Neural crest cell (in vitro differentiated cells): ENCODE data around the gene ACSL1. TPM values are rescaled to one million over a fixed set of nuclear protein-coding genes. Genes with fewer than 3 reads are reported as not detected.

Experiments used
- DNase-seq: peaks from one replicate; pipeline ENCODE4 v3.0.0; 2021; ENCODE audit warnings: low read depth, mixed read lengths, low spot score
- H3K27ac Mint-ChIP-seq: one replicate; pipeline ENCODE4 v1.8.0; 2021; ENCODE audit warnings: mild to moderate bottlenecking, mixed read lengths; ENCODE audit not compliant: unreplicated experiment
- H3K27me3 Mint-ChIP-seq: 2 replicates; pipeline ENCODE4 v1.8.0; 2021; ENCODE audit warnings: low read depth, mild to moderate bottlenecking, mixed read lengths
- H3K36me3 Mint-ChIP-seq: 2 replicates; pipeline ENCODE4 v1.8.0; 2021; ENCODE audit warnings: low read depth, mild to moderate bottlenecking, mixed read lengths
- H3K4me1 Mint-ChIP-seq: 2 replicates; pipeline ENCODE4 v1.8.0; 2021; ENCODE audit warnings: mixed read lengths
- H3K4me3 Mint-ChIP-seq: one replicate; pipeline ENCODE4 v1.8.0; 2021; ENCODE audit warnings: mild to moderate bottlenecking, mixed read lengths
- H3K9me3 Mint-ChIP-seq: 2 replicates; pipeline ENCODE4 v1.8.0; 2021; ENCODE audit warnings: mixed read lengths
- CTCF ChIP-seq: fragments of 200-600 bp; sonication (generic); conservative IDR thresholded peaks from 2 replicates; pipeline ENCODE4 v1.5.0; 2021; ENCODE audit warnings: antibody characterized with exemption, mild to moderate bottlenecking
- total RNA-seq: library from RNA; stranded (reverse); gene quantifications from 2 replicates; pipeline ENCODE4 v1.2.1, GENCODE V29; 2021

ACSL1 gene
- total RNA-seq, 1 donor from 2014 or later: 10.4 TPM

- Mint-ChIP-seq H3K4me3 (no peak overlapping the region), H3K27ac (no peak overlapping the region), H3K27me3 (no peaks in the 10 kb centered on the region), H3K36me3 (no peaks in the 10 kb centered on the region), H3K4me1 (peaks cover 10% of the 10 kb centered on the region), H3K9me3 (no peaks in the 10 kb centered on the region)
- DNase-seq: no peak
- TF ChIP-seq CTCF: no peak
Observed at GRCh38 chr4:184771416-184771815, 54.4 kb downstream of the ACSL1 start.

GRCh38 chr4:184769141-184769765, 56.5 kb downstream of the ACSL1 start:
- H3K4me1 Mint-ChIP-seq: peaks cover 10% of the 10 kb centered on the region
- no peak overlapping the region for H3K4me3 Mint-ChIP-seq
- no peaks in the 10 kb centered on the region for H3K27me3 Mint-ChIP-seq
- H3K9me3 Mint-ChIP-seq: no peaks in the 10 kb centered on the region
- H3K27ac Mint-ChIP-seq: no peak overlapping the region
- no peaks in the 10 kb centered on the region for H3K36me3 Mint-ChIP-seq
- DNase-seq: no peak
- TF ChIP-seq CTCF: no peak

GRCh38 chr4:184768296-184768695, 57.5 kb downstream of the ACSL1 start:
- H3K36me3 Mint-ChIP-seq: no peaks in the 10 kb centered on the region
- H3K27ac Mint-ChIP-seq: no peak overlapping the region
- DNase-seq: no peak
- H3K4me1 Mint-ChIP-seq: peaks cover 10% of the 10 kb centered on the region
- H3K9me3 Mint-ChIP-seq: no peaks in the 10 kb centered on the region
- no peak overlapping the region for H3K4me3 Mint-ChIP-seq
- H3K27me3 Mint-ChIP-seq: no peaks in the 10 kb centered on the region
- TF ChIP-seq CTCF: no peak

- H3K36me3 Mint-ChIP-seq: no peaks in the 10 kb centered on the region
- H3K27me3 Mint-ChIP-seq: no peaks in the 10 kb centered on the region
- no peak overlapping the region for H3K27ac Mint-ChIP-seq
- no peak overlapping the region for H3K4me3 Mint-ChIP-seq
- H3K4me1 Mint-ChIP-seq: peaks cover 10% of the 10 kb centered on the region
- H3K9me3 Mint-ChIP-seq: no peaks in the 10 kb centered on the region
- DNase-seq: no peak
- no peak for TF ChIP-seq CTCF
Observed at GRCh38 chr4:184766446-184766845, 59.3 kb downstream of the ACSL1 start.

GRCh38 chr4:184765473-184766340, 60.1 kb downstream of the ACSL1 start:
- DNase-seq: no peak
- H3K4me3 Mint-ChIP-seq: no peak overlapping the region
- H3K27ac Mint-ChIP-seq: peak overlapping the region; percentile 14
- H3K4me1 Mint-ChIP-seq: peaks cover 10% of the 10 kb centered on the region
- no peaks in the 10 kb centered on the region for H3K36me3 Mint-ChIP-seq
- no peaks in the 10 kb centered on the region for H3K9me3 Mint-ChIP-seq
- no peaks in the 10 kb centered on the region for H3K27me3 Mint-ChIP-seq
- no peak for TF ChIP-seq CTCF
